Measurements from ENCODE around the gene RHOU.

RHOU gene

DNA sequence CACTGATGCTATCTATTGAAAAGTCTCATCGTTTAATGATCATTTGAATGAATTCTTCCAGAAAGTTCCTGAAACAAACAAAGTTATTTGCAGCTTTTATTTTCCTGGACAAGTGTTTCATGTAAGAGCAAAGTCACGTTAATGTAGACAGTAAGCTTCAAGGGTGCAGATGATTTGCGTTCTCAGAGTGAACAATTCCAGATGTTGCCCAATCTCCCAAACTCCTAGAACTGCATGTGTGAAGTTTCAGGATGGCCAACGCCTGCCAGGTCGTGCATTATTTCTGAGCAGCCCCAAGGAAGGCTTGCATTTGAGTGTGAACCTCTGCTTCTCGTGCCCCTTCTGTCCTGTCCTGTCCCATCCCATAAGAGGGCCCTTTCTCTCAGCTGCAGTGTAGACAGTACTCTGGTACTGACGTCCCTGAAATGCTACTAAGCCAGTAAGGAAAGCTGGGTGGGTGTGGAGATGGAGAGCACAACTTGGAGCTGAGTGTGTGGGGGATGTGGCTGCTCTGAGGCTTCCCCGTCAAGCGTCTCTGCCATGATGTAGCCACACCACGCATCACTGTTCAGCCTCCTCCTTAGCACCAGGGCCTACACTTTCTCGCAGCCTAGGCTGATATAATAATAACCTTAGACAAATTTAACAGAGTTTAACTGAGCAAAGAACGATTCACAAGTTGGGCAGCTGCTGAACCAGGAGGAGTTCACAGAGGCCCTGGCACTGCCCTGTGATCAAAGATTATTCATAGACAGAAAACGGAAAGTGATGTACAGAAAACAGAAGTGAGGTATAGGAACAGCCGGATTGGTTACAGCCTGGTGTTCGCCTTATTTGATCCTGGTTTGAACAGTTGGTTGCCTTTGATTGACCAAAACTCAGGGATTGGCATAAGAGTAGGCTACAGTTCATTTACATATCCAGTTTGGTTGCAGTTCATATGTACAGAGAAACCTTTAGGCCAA, 50.4 kb downstream of the RHOU start:
- DNase-seq (ENCODE audit: low read depth in 2 of 2): no peak

DNA sequence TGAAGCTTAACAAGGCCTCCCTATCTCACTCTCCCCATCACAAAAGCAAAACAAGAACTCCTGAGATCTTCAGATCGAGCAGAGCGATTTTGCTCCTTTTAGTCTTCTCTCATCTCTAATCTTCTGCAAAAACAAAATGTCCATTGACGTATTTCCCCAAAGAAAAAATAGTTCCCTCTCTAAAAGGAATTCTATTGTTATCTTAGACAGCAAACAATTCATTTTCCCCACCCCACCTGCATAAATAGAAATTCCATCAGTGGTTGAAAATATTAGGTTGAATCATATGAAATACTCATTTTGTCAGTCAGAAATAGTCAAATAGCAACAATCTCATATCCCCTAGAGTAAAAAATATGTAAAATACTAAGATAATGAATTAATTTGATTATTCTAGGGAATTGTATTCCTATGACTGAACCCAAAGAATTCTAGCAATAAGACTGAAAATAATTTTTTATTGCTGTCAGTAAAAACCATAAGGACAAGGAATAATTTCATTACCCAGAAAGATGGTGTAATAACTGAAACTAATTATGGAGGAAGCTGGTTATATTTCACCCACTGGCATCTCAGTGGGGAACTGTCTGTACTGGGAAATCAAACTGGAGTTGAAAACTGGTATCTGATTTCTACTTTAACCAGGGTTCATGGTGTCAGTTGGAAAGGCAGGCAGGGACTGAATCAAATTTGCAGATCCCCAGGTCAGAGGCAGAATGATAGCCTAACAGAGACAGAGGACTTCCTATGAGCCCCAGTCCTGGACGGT, 51.3 kb downstream of the RHOU start:
- DNase-seq (ENCODE audit: low read depth in 2 of 2): no peak

DNA sequence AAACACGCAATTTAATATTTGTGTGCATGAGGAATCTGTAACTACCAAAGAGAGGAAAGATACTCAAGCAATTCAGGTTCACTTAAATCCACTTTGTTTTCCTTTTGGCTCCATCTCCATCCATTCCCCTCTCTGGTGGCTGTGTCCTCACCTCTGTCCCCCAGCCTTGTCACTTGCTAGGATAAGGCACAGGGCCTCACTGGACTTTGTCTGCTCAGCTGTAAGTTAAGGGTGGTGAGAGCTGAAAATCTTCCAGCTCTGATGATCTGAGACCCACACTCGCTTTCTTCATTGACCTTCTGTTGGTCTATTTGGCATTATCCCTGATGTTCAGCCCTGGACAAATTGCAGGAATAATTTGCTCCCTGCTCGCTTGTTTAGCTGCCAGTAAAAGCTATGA, 56.5 kb downstream of the RHOU start:
- no peak for DNase-seq (ENCODE audit: low read depth in 2 of 2)

DNA sequence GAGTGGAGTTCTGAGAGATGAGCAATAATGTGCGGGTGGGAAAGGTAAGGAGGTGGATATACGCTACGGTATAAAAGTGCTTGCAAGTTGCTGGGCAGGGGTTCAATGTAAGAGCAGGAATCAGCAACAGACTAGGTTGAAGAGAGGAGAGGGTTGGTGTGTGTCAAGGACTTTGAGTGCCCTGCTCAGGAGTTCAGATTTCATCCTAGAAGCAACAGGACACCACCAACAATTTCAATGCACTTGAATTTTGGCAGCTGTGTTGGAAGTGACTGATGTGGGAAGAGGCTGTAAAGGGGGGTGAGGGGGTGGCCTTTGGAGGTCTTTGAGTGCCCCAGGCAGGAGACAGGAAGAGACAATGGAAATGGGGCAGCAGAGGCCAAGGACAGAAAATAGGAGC, 57.3 kb downstream of the RHOU start:
- DNase-seq (ENCODE audit: low read depth in 2 of 2): no peak

DNA sequence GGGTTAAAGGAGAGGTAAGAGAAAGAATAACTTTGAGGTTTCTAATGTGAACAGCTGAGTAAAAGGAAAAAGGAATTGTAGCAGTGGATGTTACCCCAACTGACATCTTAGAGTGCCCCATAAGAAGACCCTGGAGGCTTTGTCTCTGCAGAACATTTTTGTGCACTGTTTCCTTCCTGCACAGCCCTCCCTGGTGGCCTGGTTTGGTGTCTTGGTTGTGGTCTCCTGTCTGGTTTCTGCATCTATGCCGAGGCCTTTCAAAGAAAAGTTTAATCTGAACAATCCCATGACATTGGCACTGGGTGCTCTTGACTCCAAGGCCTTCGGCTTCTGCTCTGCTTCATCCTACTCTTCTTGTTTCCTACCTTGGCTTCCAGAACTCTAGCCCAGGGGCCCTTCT, 57.8 kb downstream of the RHOU start:
- no peak for DNase-seq (ENCODE audit: low read depth in 2 of 2)

DNA sequence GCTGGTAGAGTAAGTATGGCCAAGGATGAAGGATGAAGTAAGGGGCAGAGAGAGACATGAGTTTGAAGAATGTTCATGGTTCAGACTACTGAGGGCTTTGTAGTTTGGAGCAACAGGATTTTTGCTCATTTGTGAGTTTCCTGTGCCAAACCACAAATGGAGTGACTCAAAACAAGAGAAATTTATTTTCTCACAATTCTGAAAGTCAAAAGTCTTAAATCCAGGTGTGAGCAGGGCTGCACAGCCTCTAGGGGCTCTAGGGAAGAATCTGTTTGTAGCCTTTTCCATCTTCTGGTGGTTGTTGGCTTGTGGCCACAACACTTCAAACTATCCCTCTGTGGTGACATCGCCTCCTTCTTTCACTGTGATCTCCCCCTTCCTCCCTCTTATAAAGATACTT, 58.9 kb downstream of the RHOU start:
- DNase-seq (ENCODE audit: low read depth in 2 of 2): no peak

DNA sequence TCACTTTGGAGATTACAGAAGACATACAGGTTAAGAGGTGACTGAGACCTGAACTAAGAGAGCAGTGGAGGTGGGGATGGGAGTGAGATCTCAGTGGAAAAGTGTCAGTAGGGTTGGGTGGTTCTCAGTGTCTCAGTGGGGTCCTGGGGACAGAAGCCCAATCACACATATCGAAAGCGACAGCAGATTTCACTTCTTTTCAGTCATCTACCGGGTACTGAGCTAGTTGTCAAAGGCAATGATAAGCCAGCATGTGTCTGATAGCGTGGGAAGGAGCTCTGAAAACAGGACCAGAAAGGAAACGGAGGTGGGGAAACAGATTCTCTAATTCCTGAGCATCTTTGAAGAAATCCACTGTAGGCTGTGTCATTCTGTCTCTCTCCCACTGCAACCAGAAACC, 59.5 kb downstream of the RHOU start:
- DNase-seq (ENCODE audit: low read depth in 2 of 2): no peak

DNA sequence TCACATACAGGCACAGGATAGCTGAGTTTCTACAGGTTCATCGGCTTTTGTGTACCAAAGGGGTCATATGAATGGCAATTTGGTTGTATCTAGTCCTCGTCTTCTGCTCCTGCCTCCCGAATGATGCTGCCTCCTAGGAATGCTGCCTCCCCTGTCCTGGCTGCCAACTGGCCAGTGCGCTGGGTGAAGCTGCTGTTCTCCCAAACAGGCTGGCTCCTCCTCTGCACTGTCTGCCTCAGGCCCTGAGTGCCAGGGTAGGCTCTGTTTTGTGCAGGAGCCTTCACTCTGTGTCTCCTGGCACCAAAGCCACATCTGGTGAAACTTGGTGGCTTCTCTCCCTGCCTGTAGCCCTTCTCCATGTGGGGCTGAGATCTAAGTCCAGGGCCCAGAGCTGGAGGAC, 60.3 kb downstream of the RHOU start:
- DNase-seq (ENCODE audit: low read depth in 2 of 2): no peak
